Prostate gland (tissue), 2 donors: ENCODE data around the gene PPP1CB. TPM values are rescaled to one million over a fixed set of nuclear protein-coding genes. Genes with fewer than 3 reads are reported as not detected.

Experiments used
- DNase-seq: peaks from one replicate; pipeline ENCODE4 v3.0.0-alpha.2; 2019; ENCODE audit warnings: low spot score
- H3K27ac ChIP-seq, 2 donors: fragments of 200-600 bp; sonication (generic); 2 replicates each; pipeline ENCODE4 v1.5.1; 2017 to 2019
- H3K27me3 ChIP-seq: fragments of 200-600 bp; sonication (generic); replicated peaks from 2 replicates; pipeline ENCODE4 v1.5.1; 2019; ENCODE audit not compliant: insufficient read depth
- H3K36me3 ChIP-seq, 2 donors: fragments of 200-600 bp; sonication (generic); 1 replicate in 1 of 2; 2 replicates in 1 of 2; pipeline versions ENCODE4 v1.5.1 to v1.8.1; 2017 to 2019
- H3K4me1 ChIP-seq: fragments of 200-600 bp; sonication (generic); replicated peaks from 2 replicates; pipeline ENCODE4 v1.5.1; 2019
- H3K4me3 ChIP-seq, 2 donors: fragments of 200-600 bp; sonication (generic); 2 replicates each; pipeline ENCODE4 v1.5.1; 2017 to 2019
- H3K9me3 ChIP-seq: fragments of 200-600 bp; sonication (generic); 2 replicates; pipeline ENCODE4 v1.5.1; 2017
- POLR2A ChIP-seq: fragments of 450-650 bp; IDR thresholded peaks from one replicate; pipeline ENCODE4 v1.6.1; 2016; ENCODE audit warnings: antibody characterized with exemption, mild to moderate bottlenecking
- POLR2AphosphoS5 ChIP-seq: sonication (generic); formaldehyde crosslinking; IDR thresholded peaks from one replicate; pipeline ENCODE4 v1.6.1; 2017; ENCODE audit warnings: antibody characterized with exemption
- WGBS: methylation state at CpG from one replicate; pipeline ENCODE4 v1.1.5; 2018; 5-methylcytosine and 5-hydroxymethylcytosine counted together
- intact Hi-C: fragments of 100-400 bp; cut with DNase I; formaldehyde crosslinking; loops from one replicate; pipeline ENCODE4 v1.14.2; 2022
- total RNA-seq, 2 donors: library from RNA; depleted of rRNA; stranded (reverse); fragments of >200 nt; gene quantifications; one replicate each; pipeline ENCODE4 v1.1.0, GENCODE V29; 2016
- TF ChIP-seq, protein P1 (sequence below), 4 experiments: fragments of 200-600 bp in 2 of 4; fragments of 450-650 bp in 2 of 4; sonication (generic) in 2 of 4; IDR thresholded peaks; 1 replicate in 3 of 4; 2 replicates in 1 of 4; pipeline ENCODE4 v1.5.1; 2016 to 2019; ENCODE audit warnings: antibody characterized with exemption in 4 of 4, mild to moderate bottlenecking in 2 of 4, moderate library complexity in 2 of 4

PPP1CB gene
- total RNA-seq, 2 donors from 2014 or later: 177 to 260 TPM

DNA sequence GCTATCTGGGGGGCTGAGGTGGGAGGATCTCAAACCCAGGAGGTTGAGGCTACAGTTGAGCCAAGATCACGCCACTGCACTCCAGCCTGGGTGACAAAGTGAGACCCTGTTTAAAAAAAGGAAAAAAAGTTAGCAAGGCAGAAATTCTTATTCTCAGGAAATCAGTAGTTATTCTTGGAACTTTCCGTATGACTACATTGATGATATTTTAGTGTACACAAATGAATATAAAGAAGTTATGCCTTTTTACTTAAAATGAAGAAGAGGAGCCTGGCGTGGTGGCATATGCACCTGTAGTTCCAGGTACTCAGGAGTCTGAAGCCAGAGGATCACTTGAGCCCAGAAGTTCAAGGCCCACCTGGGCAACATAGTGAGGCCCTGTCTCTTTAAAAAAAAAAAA is 66.4 kb downstream of the PPP1CB start:
- Histone ChIP-seq H3K4me1 (no peaks in the 10 kb centered on the region), H3K4me3 (no peak overlapping the region), H3K27me3 (no peaks in the 10 kb centered on the region), H3K27ac (no peak overlapping the region), H3K36me3 (no peaks in the 10 kb centered on the region), H3K9me3 (no peaks in the 10 kb centered on the region)
- DNase-seq: no peak
- TF ChIP-seq POLR2AphosphoS5: no peak
- no peak for TF ChIP-seq POLR2A
- TF ChIP-seq, protein P1, sequence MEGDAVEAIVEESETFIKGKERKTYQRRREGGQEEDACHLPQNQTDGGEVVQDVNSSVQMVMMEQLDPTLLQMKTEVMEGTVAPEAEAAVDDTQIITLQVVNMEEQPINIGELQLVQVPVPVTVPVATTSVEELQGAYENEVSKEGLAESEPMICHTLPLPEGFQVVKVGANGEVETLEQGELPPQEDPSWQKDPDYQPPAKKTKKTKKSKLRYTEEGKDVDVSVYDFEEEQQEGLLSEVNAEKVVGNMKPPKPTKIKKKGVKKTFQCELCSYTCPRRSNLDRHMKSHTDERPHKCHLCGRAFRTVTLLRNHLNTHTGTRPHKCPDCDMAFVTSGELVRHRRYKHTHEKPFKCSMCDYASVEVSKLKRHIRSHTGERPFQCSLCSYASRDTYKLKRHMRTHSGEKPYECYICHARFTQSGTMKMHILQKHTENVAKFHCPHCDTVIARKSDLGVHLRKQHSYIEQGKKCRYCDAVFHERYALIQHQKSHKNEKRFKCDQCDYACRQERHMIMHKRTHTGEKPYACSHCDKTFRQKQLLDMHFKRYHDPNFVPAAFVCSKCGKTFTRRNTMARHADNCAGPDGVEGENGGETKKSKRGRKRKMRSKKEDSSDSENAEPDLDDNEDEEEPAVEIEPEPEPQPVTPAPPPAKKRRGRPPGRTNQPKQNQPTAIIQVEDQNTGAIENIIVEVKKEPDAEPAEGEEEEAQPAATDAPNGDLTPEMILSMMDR (IDR thresholded peaks at IDR 0.05): no peak
- WGBS: 96% methylated on average over 3 of the region's 3 CpGs
- intact Hi-C loops: no loop called here

DNA sequence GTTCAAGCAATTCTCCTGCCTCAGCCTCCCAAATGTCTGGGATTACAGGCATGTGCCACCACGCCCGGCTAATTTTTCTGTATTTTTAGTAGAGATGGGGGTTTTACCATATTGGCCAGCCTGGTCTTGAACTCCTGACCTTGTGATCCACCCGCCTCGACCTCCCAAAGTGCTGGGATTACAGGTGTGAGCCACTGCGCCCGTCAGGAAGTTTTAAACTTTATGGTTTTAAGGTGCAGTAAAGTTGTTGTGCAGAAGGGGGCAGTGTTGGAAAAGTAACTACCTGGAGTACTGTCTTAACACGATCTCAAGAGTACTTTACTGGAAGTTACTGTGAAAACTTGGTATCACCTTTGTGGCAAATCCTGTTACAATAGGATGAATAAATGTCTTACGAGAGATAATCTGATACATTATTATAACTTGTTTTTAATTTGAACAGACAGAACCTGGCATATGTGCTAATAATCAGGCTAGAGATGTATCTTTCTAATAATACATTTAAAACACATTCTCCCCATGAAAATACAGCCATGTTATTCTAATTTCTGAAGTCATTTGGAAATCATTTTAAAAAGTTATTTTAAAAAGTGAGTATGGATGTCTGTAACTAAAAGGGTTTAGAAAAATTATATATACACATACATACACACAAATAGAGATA is 69.8 kb downstream of the PPP1CB start:
- no peaks in the 10 kb centered on the region for H3K9me3 ChIP-seq
- DNase-seq: peak; percentile 53
- intact Hi-C loops: loop anchor here (10.0 kb wide), 1 partner anchor 133 kb away; no protein-coding TSS in a partner anchor
- no peak overlapping the region for H3K27ac ChIP-seq
- TF ChIP-seq POLR2A: no peak
- TF ChIP-seq, protein P1 (IDR thresholded peaks at IDR 0.05): peak in 3 of 4 experiments; percentile 57 to 72 (median 61)
- TF ChIP-seq POLR2AphosphoS5: peak; percentile 13
- H3K27me3 ChIP-seq: no peaks in the 10 kb centered on the region
- 13% methylated on average over 8 of the region's 8 CpGs for WGBS
- H3K36me3 ChIP-seq: no peaks in the 10 kb centered on the region
- H3K4me1 ChIP-seq: no peaks in the 10 kb centered on the region
- no peak overlapping the region for H3K4me3 ChIP-seq

DNA sequence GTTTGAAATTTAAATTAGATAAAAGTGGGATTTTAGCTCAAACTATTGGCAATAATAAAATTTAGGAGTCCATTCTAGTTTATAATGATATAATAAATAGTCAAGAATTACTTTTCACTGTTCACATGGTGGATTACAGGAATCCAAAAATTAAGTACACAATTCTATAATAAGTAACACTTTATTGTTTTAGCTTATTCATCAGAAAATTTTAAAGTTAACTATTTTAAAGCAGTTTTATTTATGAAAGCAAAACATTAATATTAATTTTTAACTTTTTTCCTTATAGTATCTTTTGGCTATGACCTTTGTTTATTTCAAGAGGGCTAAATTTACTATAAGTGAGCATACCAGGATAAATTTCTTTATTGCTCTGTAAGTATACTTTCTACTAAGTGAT is 70.4 kb downstream of the PPP1CB start:
- Histone ChIP-seq H3K36me3 (no peaks in the 10 kb centered on the region), H3K4me3 (no peak overlapping the region), H3K27me3 (no peaks in the 10 kb centered on the region), H3K9me3 (no peaks in the 10 kb centered on the region), H3K4me1 (no peaks in the 10 kb centered on the region), H3K27ac (no peak overlapping the region)
- DNase-seq: no peak
- intact Hi-C loops: loop anchor here (10.0 kb wide), 1 partner anchor 133 kb away; no protein-coding TSS in a partner anchor
- no peak for TF ChIP-seq POLR2A
- TF ChIP-seq POLR2AphosphoS5: no peak
- TF ChIP-seq, protein P1 (IDR thresholded peaks at IDR 0.05): no peak

DNA sequence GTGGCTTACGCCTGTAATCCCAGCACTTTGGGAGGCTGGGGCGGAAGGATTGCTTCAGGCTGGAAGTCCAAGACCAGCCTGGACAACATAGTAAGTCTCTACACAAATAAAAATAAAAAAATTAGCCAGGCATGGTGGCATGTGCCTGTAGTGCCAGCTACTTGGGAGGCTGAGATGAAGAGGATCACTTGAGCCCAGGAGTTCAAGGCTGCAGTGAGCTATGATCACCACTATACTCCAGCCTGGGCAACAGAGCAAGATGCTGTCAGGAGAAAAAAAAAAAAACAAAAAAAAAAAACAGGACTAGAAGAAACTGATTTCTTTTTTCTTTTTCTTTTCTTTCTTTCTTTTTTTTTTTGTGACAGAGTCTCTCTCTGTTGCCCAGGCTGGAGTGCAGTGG is 72.6 kb downstream of the PPP1CB start:
- Histone ChIP-seq H3K4me3 (no peak overlapping the region), H3K4me1 (no peaks in the 10 kb centered on the region), H3K27ac (no peak overlapping the region), H3K27me3 (no peaks in the 10 kb centered on the region), H3K9me3 (no peaks in the 10 kb centered on the region), H3K36me3 (no peaks in the 10 kb centered on the region)
- TF ChIP-seq POLR2A (no peak), POLR2AphosphoS5 (no peak)
- intact Hi-C loops: loop anchor here (10.0 kb wide), 1 partner anchor 131 kb away; no protein-coding TSS in a partner anchor
- no peak for DNase-seq
- 89% methylated on average over 2 of the region's 2 CpGs for WGBS

DNA sequence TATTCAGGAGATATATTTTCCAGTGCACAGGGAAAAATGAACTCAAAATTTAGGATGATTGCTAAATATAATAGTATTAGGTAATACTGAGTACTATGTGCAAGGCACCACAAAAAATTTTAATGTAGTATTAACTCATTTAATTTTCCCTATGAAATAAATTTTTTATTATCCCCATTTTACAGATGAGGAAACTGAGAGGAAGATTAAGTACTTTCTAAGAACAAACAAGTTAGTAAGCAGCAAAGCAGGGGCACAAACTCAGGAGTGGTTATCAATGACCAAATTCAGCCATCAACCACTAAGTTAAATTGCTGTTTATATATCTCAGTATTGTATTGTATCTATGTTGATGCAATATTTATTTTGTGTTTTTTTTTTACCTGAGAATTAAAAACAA is 73.2 kb downstream of the PPP1CB start:
- intact Hi-C loops: loop anchor here (10.0 kb wide), 1 partner anchor 130 kb away; no protein-coding TSS in a partner anchor
- DNase-seq: no peak
- H3K9me3 ChIP-seq: no peaks in the 10 kb centered on the region
- no peaks in the 10 kb centered on the region for H3K4me1 ChIP-seq
- H3K27me3 ChIP-seq: no peaks in the 10 kb centered on the region
- H3K4me3 ChIP-seq: no peak overlapping the region
- no peak for TF ChIP-seq POLR2A
- TF ChIP-seq, protein P1 (IDR thresholded peaks at IDR 0.05): no peak
- TF ChIP-seq POLR2AphosphoS5: no peak
- H3K36me3 ChIP-seq: no peaks in the 10 kb centered on the region
- H3K27ac ChIP-seq: no peak overlapping the region
